Astrocyte of the cerebellum (primary cell): ENCODE results near the gene GJA8.

Experiments used
- DNase-seq: peaks from one replicate; pipeline ENCODE4 v3.0.0-alpha.2; 2011; ENCODE audit warnings: low read depth
- H3K4me3 ChIP-seq: 2 replicates; pipeline ENCODE4 v1.5.1; 2011; ENCODE audit warnings: mild to moderate bottlenecking, low read depth, low read length, moderate library complexity
- CTCF ChIP-seq: IDR thresholded peaks from 2 replicates; pipeline ENCODE4 v1.5.1; 2012; ENCODE audit warnings: low read length, low read depth, moderate library complexity, mild to moderate bottlenecking; ENCODE audit errors: missing control alignments
- in situ Hi-C: cut with HindIII; loops from 2 replicates; pipeline ENCODE4 v1.10.0; 2017; ENCODE audit warnings: low sequenced_read_pairs

Gene GJA8

GRCh38 chr1:147890177-147890790, 12.3 kb upstream of the GJA8 start:
- peak; percentile 2 for DNase-seq
- H3K4me3 ChIP-seq, result no peak overlapping the region
- TF ChIP-seq CTCF, result peak; percentile 36
- in situ Hi-C loops, result no loop called here

DNA sequence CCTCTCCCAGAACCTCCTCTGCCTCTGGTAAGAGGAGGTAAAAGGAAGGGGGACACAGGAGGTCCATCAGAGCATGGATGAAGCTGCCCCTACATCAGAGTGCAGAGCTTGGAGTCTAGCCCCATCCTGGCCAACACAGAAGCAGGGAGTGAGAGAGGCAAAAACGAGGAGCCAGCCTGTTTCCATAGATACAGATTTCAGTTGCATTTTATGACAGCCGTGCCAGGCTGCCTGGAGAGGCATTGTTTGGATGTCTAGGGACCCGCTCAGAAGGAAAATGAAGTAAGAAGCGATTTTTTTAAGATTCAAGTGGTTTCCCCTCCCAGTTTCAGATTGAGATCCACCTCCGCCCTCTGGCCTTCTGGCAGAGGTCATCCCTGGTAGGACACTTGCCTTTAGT, 11.5 kb upstream of the GJA8 start:
- no peak for DNase-seq
- H3K4me3 ChIP-seq, result no peak overlapping the region
- in situ Hi-C loops, result no loop called here
- TF ChIP-seq CTCF, result no peak

- TF ChIP-seq CTCF, result no peak
- no peak for DNase-seq
- in situ Hi-C loops, result no loop called here
- no peak overlapping the region for H3K4me3 ChIP-seq
Observed at GRCh38 chr1:147892216-147892615, 10.4 kb upstream of the GJA8 start.

GRCh38 chr1:147892731-147893214, 9.8 kb upstream of the GJA8 start:
- in situ Hi-C loops, result no loop called here
- TF ChIP-seq CTCF, result peak; percentile 98
- peak; percentile 35 for DNase-seq
- H3K4me3 ChIP-seq, result no peak overlapping the region

DNA sequence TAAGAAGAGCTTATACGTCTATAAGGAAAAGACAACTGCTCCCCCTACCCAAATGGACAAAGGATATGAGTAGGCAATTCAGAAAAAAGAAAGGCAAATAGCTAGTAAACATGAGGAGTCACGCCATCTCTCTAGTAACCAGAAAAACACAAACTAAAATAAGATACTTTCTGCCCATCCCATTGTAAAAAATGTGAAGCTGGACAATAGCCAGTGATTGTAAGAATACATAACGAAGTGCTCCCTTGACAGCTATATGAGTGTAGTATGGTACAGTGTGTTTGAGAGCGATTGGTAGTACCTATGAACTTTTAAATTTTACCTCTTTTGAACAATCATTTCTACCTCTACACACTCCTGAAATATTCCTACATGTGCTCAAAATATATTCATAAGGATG, 7.5 kb upstream of the GJA8 start:
- no peak overlapping the region for H3K4me3 ChIP-seq
- TF ChIP-seq CTCF, result no peak
- in situ Hi-C loops, result no loop called here
- DNase-seq, result no peak

DNA sequence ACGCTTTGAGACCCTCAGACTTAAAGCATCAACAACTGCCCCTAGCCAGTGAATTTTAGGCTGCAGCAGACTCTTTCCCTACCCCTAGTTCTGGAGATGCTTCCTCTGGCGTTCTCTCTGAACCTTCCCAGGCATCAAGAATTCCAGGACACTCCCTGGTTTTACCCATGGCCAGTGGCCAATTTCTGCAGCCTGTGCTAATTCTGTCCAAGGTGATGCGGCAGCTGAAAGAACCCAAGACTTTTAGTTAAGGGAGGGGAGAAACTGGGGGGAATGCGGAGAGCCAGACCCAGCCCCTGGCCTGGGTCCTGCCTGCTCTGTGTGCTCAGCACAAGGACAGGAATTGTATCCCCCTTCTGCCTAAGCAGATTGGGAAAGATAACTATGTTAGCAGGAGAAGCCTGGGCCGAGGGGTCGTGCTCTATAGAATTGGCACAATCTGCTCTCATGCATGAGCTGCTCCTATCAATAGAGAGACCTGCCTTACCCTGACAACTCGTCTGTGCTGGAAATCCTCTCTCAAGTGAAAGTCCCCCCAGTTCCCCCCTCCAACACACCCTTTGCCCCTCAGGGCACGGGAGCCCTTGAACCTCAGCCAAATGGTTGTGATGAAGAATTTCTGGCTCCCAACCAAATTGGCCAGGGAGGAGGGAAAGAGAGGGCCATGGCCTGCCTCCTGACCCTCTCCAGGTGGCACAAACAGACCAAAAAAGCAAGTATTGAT, 5.4 kb upstream of the GJA8 start:
- TF ChIP-seq CTCF, result no peak
- in situ Hi-C loops, result no loop called here
- no peak for DNase-seq
- H3K4me3 ChIP-seq, result no peak overlapping the region
